Smooth muscle cell (in vitro differentiated cells): Measurements from ENCODE around the gene GMCL2. TPM values are rescaled to one million over a fixed set of nuclear protein-coding genes. Genes with fewer than 3 reads are reported as not detected.

Source experiments
- DNase-seq: peaks from one replicate; lab custom pipeline; 2025; ENCODE audit not compliant: unreplicated experiment; lab: John Stamatoyannopoulos, UW
- H2AFZ ChIP-seq: fragments of 200-600 bp; sonication (generic); 2 replicates; pipeline ENCODE4 v1.6.0; 2016; ENCODE audit warnings: antibody characterized with exemption, low read depth, mild to moderate bottlenecking
- H3F3A ChIP-seq: fragments of 200-600 bp; sonication (generic); 2 replicates; pipeline ENCODE4 v1.6.0; 2017; ENCODE audit warnings: antibody characterized with exemption, low read depth
- H3K27ac ChIP-seq: fragments of 200-600 bp; sonication (generic); 2 replicates; pipeline ENCODE4 v1.5.1; 2016; ENCODE audit warnings: low read depth, mild to moderate bottlenecking
- H3K27me3 ChIP-seq: fragments of 200-600 bp; sonication (generic); 2 replicates; pipeline ENCODE4 v1.6.1; 2016; ENCODE audit warnings: low read depth, mild to moderate bottlenecking
- H3K36me3 ChIP-seq: fragments of 200-600 bp; sonication (generic); 2 replicates; pipeline ENCODE4 v1.5.1; 2016; ENCODE audit warnings: low read depth
- H3K4me1 ChIP-seq: fragments of 200-600 bp; sonication (generic); 2 replicates; pipeline ENCODE4 v1.5.1; 2016; ENCODE audit warnings: low read depth
- H3K4me2 ChIP-seq: fragments of 200-600 bp; sonication (generic); 2 replicates; pipeline ENCODE4 v1.6.0; 2016; ENCODE audit warnings: mild to moderate bottlenecking
- H3K4me3 ChIP-seq: fragments of 200-600 bp; sonication (generic); 2 replicates; pipeline ENCODE4 v1.5.1; 2016; ENCODE audit warnings: mild to moderate bottlenecking
- H3K79me2 ChIP-seq: fragments of 200-600 bp; sonication (generic); 2 replicates; pipeline ENCODE4 v1.6.0; 2016; ENCODE audit warnings: low read depth, mild to moderate bottlenecking
- H3K9ac ChIP-seq: fragments of 200-600 bp; sonication (generic); 2 replicates; pipeline ENCODE4 v1.6.0; 2016; ENCODE audit warnings: low read depth
- H3K9me3 ChIP-seq: fragments of 200-600 bp; sonication (generic); replicated peaks from 2 replicates; pipeline ENCODE4 v1.5.1; 2016; ENCODE audit warnings: low read depth
- H4K20me1 ChIP-seq: fragments of 200-600 bp; sonication (generic); 2 replicates; pipeline ENCODE4 v1.6.0; 2016; ENCODE audit warnings: low read depth
- CTCF ChIP-seq: fragments of 200-600 bp; sonication (generic); IDR thresholded peaks from 2 replicates; pipeline ENCODE4 v1.5.1; 2017; ENCODE audit warnings: borderline replicate concordance, mild to moderate bottlenecking, antibody characterized with exemption; ENCODE audit not compliant: insufficient read depth, poor library complexity, severe bottlenecking
- WGBS: methylation state at CpG from one replicate; pipeline ENCODE4 v1.1.7; 2016; ENCODE audit warnings: low lambda C conversion rate; 5-methylcytosine and 5-hydroxymethylcytosine counted together
- polyA plus RNA-seq: library from polyadenylated mRNA; unstranded; fragments of >200 nt; fragmentation: Nextera tagmentation; extraction: Ambion mirVana; gene quantifications from 2 replicates; pipeline ENCODE4 v1.2.1, GENCODE V29; 2016
- total RNA-seq: library from RNA; depleted of rRNA; stranded (reverse); fragments of >200 nt; gene quantifications from 2 replicates; pipeline ENCODE4 v1.2.3, GENCODE V29; 2014

Gene GMCL2
- total and polyA plus RNA-seq, 2 experiments from 2014 or later, result 0.22 TPM; not detected in 1

- Histone ChIP-seq H3K27me3 (no peaks in the 10 kb centered on the region), H3K9me3 (no peaks in the 10 kb centered on the region), H3K4me2 (no peak overlapping the region), H3K4me1 (no peaks in the 10 kb centered on the region), H3K79me2 (no peaks in the 10 kb centered on the region), H3K9ac (no peak overlapping the region), H2AFZ (no peak overlapping the region), H3K36me3 (peaks cover 6% of the 10 kb centered on the region), H3K4me3 (no peak overlapping the region), H4K20me1 (peaks cover 79% of the 10 kb centered on the region), H3F3A (peaks cover 22% of the 10 kb centered on the region), H3K27ac (no peak overlapping the region)
- no peak for TF ChIP-seq CTCF
- DNase-seq, result no peak
- 81% methylated on average over 13 of the region's 13 CpGs for WGBS
Measured at GRCh38 chr5:178215280-178216002, 28.3 kb upstream of the GMCL2 start.

DNA sequence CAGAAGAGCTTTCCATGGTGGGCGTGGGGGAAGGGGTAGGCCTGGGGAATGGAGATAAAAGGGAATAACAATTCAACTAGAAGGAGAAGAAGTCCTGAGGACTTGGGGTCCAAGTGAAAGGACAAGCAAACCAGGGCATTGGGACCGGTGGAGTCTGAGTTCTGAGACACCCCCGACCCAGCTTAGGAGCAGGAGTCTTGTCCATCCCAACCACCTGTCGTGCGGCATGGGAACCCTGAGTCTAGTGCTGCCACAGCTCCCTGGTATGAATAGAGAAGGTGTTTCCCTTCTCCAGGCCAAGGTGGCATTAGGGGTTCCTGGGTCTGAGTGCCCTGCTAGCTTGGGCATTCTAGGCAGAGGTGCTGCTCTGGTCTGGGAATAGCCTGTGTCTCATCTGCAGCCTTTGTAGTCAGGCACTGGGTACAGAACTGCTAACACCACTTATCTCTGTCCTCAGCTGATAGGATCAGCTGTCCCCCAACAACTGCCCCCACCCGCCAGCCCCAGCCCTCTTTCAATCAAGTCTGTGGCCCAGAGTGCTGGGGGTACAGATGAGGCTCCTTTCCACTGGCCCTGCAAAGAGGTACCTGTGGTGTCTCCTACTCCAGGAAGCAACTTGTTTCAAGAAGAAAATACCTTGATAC lies 27.1 kb upstream of the GMCL2 start:
- Histone ChIP-seq H3K79me2 (peaks cover 2% of the 10 kb centered on the region), H2AFZ (no peak overlapping the region), H3K36me3 (peaks cover 6% of the 10 kb centered on the region), H3K27me3 (no peaks in the 10 kb centered on the region), H3K4me1 (no peaks in the 10 kb centered on the region), H3K4me2 (no peak overlapping the region), H3K27ac (no peak overlapping the region), H4K20me1 (peaks cover 90% of the 10 kb centered on the region), H3K9ac (no peak overlapping the region), H3K9me3 (no peaks in the 10 kb centered on the region), H3K4me3 (no peak overlapping the region), H3F3A (peaks cover 34% of the 10 kb centered on the region)
- WGBS, result 91% methylated on average over 6 of the region's 6 CpGs
- TF ChIP-seq CTCF, result no peak
- no peak for DNase-seq

DNA sequence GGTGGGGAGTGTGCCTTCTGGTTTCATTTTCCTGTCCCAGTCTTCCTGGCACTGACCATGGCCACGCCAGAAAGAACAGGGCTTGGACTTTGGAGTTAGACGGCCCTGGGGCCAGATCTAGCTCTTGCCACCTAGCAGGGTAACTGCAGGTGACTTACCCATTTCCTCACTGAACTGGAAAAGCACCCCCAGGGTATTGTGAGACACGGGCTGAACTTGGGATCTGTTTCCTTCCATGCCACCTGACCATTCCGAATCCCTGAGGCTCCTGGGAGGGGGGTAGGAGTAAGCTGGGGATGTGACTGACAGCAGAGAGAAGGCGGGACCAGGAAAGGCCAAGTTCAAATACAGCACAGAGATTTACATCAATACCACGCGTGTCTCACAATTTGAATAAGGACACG lies 26.6 kb upstream of the GMCL2 start:
- Histone ChIP-seq H3K4me2 (no peak overlapping the region), H3K9me3 (no peaks in the 10 kb centered on the region), H3K27ac (no peak overlapping the region), H3K4me1 (no peaks in the 10 kb centered on the region), H2AFZ (no peak overlapping the region), H4K20me1 (peaks cover 90% of the 10 kb centered on the region), H3K79me2 (peaks cover 8% of the 10 kb centered on the region), H3K9ac (no peak overlapping the region), H3K27me3 (no peaks in the 10 kb centered on the region), H3K4me3 (no peak overlapping the region), H3F3A (peaks cover 37% of the 10 kb centered on the region), H3K36me3 (peaks cover 6% of the 10 kb centered on the region)
- TF ChIP-seq CTCF, result no peak
- DNase-seq, result no peak
- 84% methylated on average over 8 of the region's 8 CpGs for WGBS
